Body of pancreas (tissue), 4 donors: Measurements from ENCODE around the gene CCDC85A.

ENCODE experiments used
- CTCF ChIP-seq, 7 experiments: fragments of 450-650 bp in 4 of 7; fragments of 200-600 bp in 3 of 7; sonication (generic) in 3 of 7; IDR thresholded peaks; one replicate each; pipeline ENCODE4 v1.5.1; 2016 to 2019; ENCODE audit warnings: antibody characterized with exemption in 7 of 7
- POLR2A ChIP-seq, 3 donors: fragments of 450-650 bp; IDR thresholded peaks; one replicate each; pipeline ENCODE4 v1.6.1; 2016; ENCODE audit warnings: antibody characterized with exemption in 3 of 3, mild to moderate bottlenecking in 2 of 3

- no peak for TF ChIP-seq CTCF (IDR thresholded peaks at IDR 0.05)
- TF ChIP-seq POLR2A (IDR thresholded peaks at IDR 0.05), result no peak
Observed at GRCh38 chr2:56268856-56269255, 85.1 kb downstream of the CCDC85A start.
